Neutrophil (primary cell): ENCODE data around the gene EPAS1.
A peak's percentile ranks its signal among the peaks of the same experiment; 100 is the strongest.

Source experiments
- H3K27ac ChIP-seq: fragments of 200-600 bp; sonication (generic); 2 replicates; pipeline ENCODE4 v1.5.1; 2016; ENCODE audit warnings: mild to moderate bottlenecking, moderate library complexity
- H3K27me3 ChIP-seq: fragments of 200-600 bp; sonication (generic); 2 replicates; pipeline ENCODE4 v1.6.0; 2016; ENCODE audit warnings: mild to moderate bottlenecking
- H3K36me3 ChIP-seq: fragments of 200-600 bp; sonication (generic); 2 replicates; pipeline ENCODE4 v1.5.1; 2017
- H3K4me1 ChIP-seq, 2 experiments: fragments of 200-600 bp in 1 of 2; sonication (generic) in 1 of 2; 1 replicate in 1 of 2; 2 replicates in 1 of 2; pipeline versions ENCODE4 v1.5.1 to v1.6.1; 2013 to 2016; ENCODE audit warnings: low read depth in 1 of 2, low read length in 1 of 2, mild to moderate bottlenecking in 1 of 2, moderate library complexity in 1 of 2; ENCODE audit not compliant: control insufficient read depth in 1 of 2, insufficient read depth in 1 of 2
- H3K4me3 ChIP-seq, 2 experiments: fragments of 200-600 bp in 1 of 2; sonication (generic) in 1 of 2; 1 replicate in 1 of 2; 2 replicates in 1 of 2; pipeline ENCODE4 v1.5.1; 2013 to 2016; ENCODE audit warnings: low read depth in 1 of 2, low read length in 1 of 2, mild to moderate bottlenecking in 1 of 2, moderate library complexity in 1 of 2
- H3K9me3 ChIP-seq: fragments of 200-600 bp; sonication (generic); 2 replicates; pipeline ENCODE4 v1.5.1; 2016
- TF ChIP-seq, protein P1 (sequence below): fragments of 200-600 bp; sonication (generic); IDR thresholded peaks from 2 replicates; pipeline ENCODE4 v1.5.1; 2016; ENCODE audit warnings: antibody characterized with exemption

Gene EPAS1

DNA sequence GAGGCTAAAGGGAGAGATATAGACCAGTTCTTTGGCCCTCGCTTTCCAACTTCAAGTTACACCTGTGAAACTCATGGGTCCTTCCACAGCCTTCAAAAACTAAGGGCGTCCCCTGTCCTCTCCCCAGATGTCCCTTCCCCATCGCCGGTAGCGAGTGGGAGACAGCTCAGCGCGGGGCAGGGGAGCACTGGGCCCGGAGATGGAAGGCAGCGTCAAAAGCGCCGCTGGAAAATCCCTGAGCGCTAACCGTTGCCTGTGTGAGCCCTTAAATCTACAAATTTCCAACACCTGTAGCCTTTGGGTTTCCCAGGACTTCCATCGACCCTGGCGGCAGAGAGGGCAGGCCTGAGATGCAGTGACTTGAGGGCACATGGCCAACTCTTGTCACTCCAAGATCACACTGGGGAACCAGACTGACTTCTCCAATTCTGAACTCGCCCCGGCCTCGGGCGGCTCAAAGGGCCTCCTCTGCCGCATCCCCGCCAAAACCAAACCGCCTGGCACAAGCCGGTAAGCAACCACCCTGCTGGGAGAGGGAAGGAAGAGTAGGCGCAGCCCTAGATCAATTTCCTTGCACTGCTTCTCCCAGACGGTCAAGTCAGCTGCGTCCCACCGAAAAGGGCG, 879 bp upstream of the EPAS1 start:
- Histone ChIP-seq H3K9me3 (no peaks in the 10 kb centered on the region), H3K27me3 (peaks cover 82% of the 10 kb centered on the region), H3K4me1 (peaks cover 33 to 34% of the 10 kb centered on the region in 2 experiments), H3K4me3 (peak overlapping the region; percentile 90 to 96), H3K36me3 (no peaks in the 10 kb centered on the region), H3K27ac (peak overlapping the region; percentile 84)
- TF ChIP-seq, protein P1, sequence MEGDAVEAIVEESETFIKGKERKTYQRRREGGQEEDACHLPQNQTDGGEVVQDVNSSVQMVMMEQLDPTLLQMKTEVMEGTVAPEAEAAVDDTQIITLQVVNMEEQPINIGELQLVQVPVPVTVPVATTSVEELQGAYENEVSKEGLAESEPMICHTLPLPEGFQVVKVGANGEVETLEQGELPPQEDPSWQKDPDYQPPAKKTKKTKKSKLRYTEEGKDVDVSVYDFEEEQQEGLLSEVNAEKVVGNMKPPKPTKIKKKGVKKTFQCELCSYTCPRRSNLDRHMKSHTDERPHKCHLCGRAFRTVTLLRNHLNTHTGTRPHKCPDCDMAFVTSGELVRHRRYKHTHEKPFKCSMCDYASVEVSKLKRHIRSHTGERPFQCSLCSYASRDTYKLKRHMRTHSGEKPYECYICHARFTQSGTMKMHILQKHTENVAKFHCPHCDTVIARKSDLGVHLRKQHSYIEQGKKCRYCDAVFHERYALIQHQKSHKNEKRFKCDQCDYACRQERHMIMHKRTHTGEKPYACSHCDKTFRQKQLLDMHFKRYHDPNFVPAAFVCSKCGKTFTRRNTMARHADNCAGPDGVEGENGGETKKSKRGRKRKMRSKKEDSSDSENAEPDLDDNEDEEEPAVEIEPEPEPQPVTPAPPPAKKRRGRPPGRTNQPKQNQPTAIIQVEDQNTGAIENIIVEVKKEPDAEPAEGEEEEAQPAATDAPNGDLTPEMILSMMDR: no peak

DNA sequence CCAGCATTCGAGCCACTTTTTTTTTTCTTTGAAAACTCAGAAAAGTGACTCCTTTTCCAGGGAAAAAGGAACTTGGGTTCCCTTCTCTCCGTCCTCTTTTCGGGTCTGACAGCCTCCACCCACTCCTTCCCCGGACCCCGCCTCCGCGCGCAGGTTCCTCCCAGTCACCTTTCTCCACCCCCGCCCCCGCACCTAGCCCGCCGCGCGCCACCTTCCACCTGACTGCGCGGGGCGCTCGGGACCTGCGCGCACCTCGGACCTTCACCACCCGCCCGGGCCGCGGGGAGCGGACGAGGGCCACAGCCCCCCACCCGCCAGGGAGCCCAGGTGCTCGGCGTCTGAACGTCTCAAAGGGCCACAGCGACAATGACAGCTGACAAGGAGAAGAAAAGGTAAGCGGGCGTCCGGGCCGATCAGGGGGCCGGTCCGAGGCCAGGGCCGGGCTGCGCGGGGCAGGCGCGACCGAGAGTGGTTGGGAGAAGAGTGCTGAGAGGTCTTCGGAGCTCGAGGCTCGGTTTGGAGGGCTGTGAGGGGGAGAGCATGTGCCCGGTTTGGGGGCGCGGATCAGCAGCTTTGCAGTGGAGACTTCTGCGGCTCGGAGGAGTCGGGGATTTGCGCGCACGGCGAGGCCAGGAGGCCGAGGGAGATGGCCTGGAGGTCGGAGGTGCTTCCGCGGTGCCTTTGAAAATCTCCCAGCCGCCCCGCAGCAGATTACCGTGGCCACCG, 502 bp downstream of the EPAS1 start:
- H3K27me3 ChIP-seq: peaks cover 92% of the 10 kb centered on the region

DNA sequence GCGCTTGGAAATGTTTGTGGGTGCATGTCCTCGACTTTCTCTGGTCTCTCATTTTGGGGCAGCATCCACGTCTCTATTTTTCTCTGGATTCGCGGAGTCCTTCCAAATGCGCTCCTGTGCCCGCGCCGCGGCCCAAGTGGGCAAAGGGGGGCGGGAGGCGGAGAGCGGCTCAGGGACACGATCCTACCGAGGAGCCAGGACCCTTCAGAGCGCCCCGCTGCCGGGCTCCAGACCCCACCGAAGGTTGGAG, 990 bp downstream of the EPAS1 start:
- Histone ChIP-seq H3K36me3 (no peaks in the 10 kb centered on the region), H3K4me1 (peaks cover 33 to 34% of the 10 kb centered on the region in 2 experiments), H3K27me3 (peaks cover 92% of the 10 kb centered on the region), H3K27ac (no peak overlapping the region), H3K9me3 (no peaks in the 10 kb centered on the region), H3K4me3 (peak overlapping the region; percentile 90 to 96)
- TF ChIP-seq, protein P1: no peak

More for the DNA sequence above, 502 bp downstream of the EPAS1 start:
- Histone ChIP-seq H3K9me3 (no peaks in the 10 kb centered on the region), H3K36me3 (no peaks in the 10 kb centered on the region), H3K27ac (peak overlapping the region; percentile 84), H3K4me3 (peak overlapping the region; percentile 90 to 96), H3K4me1 (peaks cover 33 to 34% of the 10 kb centered on the region in 2 experiments)
- TF ChIP-seq, protein P1: no peak

DNA sequence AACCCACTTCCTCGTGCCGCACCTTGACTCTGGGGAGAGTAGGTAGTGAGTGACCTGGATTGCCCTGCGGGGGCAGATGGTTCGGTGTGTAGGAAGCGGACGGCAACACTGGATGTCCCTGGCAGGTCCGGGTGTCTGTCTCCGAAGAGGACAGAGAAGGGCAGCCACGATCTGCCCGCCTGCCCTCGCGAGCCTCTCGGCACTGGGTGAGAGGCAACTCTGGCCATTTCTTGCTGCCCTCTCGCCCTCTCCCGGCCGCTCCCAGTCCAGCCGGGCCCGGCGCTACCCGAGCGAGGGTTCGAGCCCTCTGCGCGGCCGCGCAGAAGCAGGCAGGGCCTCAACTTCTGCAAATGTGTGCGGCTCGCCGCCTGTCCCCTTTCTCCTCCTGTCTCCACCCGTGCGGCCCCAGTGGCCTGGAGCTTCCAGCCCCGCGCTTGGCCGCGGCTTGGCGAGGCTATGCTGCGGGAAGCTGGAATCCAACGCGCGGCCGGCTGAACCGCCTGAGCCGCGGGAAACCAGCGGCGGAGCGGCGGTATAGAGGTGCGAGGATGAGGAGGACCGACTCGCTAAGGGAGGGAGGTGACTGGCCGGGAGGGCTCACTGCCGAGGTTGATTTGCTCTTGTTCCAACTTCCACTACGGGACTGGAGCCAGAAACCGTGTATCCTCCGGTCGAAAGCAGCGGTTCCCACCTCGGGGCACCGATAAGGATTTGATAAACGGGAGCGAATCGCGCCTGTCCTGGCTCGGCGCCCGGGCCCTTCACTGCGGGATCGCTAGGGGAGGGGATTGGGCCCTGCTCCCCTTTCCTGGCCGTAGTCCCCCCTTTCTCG, 1.5 kb downstream of the EPAS1 start:
- H3K4me3 ChIP-seq: peak overlapping the region; percentile 90 to 96
- TF ChIP-seq, protein P1: peak; percentile 25

DNA sequence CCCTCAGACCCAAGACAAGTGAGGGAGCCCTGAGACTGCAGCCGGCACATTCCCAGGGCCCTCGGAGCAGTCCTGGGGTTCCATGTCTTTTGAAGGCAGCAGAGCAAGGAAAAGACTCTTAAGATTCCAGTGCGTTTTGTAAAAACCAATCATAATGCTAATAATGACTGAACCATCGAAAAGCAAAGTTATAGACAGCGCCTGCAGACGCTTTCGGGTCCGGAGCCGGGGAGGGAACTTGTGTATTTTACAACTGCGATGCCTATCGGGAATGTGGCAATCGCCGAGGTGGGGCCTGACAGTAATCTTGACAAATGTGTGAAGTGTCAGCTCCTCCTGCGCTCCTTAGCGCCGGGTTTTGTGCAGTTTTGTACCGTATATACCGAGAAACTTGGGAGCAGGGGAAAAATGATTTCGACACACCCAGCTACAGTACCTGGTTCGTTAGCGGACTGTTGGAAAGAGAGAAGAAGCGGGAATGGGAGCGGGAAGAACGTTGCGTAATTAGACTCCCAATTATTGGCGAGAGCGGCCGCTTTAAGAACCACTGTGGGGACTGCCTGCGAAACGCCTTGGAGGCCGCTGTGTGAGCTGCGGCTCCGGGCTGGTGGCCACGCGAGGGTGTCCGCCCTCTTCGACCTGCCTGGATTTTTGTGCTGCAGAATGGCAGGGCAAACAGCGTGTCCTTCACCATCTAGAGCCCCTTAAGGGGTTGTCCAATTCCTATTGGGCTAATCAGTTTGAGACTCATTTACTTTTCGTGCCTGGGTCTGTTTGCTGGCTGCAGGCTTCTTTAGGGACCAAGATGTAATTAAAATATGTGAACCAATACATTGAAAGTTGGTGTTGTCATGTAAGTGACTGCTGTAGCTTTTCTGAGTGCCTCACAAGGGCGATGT, 2.4 kb downstream of the EPAS1 start:
- Histone ChIP-seq H3K27me3 (peaks cover 92% of the 10 kb centered on the region), H3K9me3 (no peaks in the 10 kb centered on the region), H3K4me3 (peak overlapping the region; percentile 90 to 96), H3K27ac (no peak overlapping the region), H3K4me1 (peaks cover 33 to 34% of the 10 kb centered on the region in 2 experiments), H3K36me3 (no peaks in the 10 kb centered on the region)
- TF ChIP-seq, protein P1: no peak

More for the DNA sequence above, 1.5 kb downstream of the EPAS1 start:
- no peaks in the 10 kb centered on the region for H3K9me3 ChIP-seq
- peaks cover 92% of the 10 kb centered on the region for H3K27me3 ChIP-seq
- H3K4me1 ChIP-seq: peaks cover 33 to 34% of the 10 kb centered on the region in 2 experiments
- no peak overlapping the region for H3K27ac ChIP-seq
- no peaks in the 10 kb centered on the region for H3K36me3 ChIP-seq
